H1 (cell line): ENCODE results near the gene MRPL36. TPM values are rescaled to one million over a fixed set of nuclear protein-coding genes. Genes with fewer than 3 reads are reported as not detected.

Experiments
- CTCF ChIA-PET: fragments of 300-600 bp; sonication (Branson Sonifier 250); formaldehyde crosslinking; loops from one replicate; lab custom pipeline; 2021; ENCODE audit not compliant: partially characterized antibody; lab: Charles Lee
- POLR2A ChIA-PET: fragments of 300-600 bp; sonication (Branson Sonifier 250); formaldehyde crosslinking; loops from one replicate; lab custom pipeline; 2021; ENCODE audit warnings: inconsistent platforms; ENCODE audit not compliant: partially characterized antibody; lab: Charles Lee
- DNase-seq, 2 experiments: peaks; one replicate each; pipeline versions ENCODE4 v3.0.0 to v3.0.0-alpha.2; 2010 to 2022; ENCODE audit warnings: low spot score in 2 of 2, low read depth in 1 of 2, mixed read lengths in 1 of 2
- FAIRE-seq: peaks from 2 replicates; lab custom pipeline; 2011; peaks lifted over from hg19 to GRCh38; lab: Jason Lieb, UNC
- H2AFZ ChIP-seq: 2 replicates; pipeline ENCODE4 v1.8.1; 2012; ENCODE audit warnings: low read length, inconsistent platforms
- H2AK5ac ChIP-seq: 2 replicates; pipeline ENCODE4 v1.6.1; 2013; ENCODE audit warnings: low read depth, low read length
- H2BK120ac ChIP-seq: replicated peaks from 2 replicates; pipeline ENCODE3; 2013; ENCODE audit warnings: low read depth, low read length, inconsistent platforms
- H2BK12ac ChIP-seq: 2 replicates; pipeline ENCODE4 v1.6.1; 2013; ENCODE audit warnings: low read depth, low read length
- H2BK15ac ChIP-seq: 2 replicates; pipeline ENCODE4 v1.6.1; 2013; ENCODE audit warnings: low read length
- H2BK20ac ChIP-seq: 2 replicates; pipeline ENCODE4 v1.6.1; 2013; ENCODE audit warnings: low read length
- H2BK5ac ChIP-seq: 2 replicates; pipeline ENCODE4 v1.6.1; 2013; ENCODE audit warnings: low read depth, low read length
- H3K14ac ChIP-seq: 2 replicates; pipeline ENCODE4 v1.6.1; 2013; ENCODE audit warnings: inconsistent platforms; ENCODE audit not compliant: insufficient read length
- H3K18ac ChIP-seq: 2 replicates; pipeline ENCODE4 v1.6.1; 2013; ENCODE audit warnings: low read length; ENCODE audit errors: extremely low read depth
- H3K23ac ChIP-seq: 2 replicates; pipeline ENCODE4 v1.6.1; 2013; ENCODE audit warnings: inconsistent platforms; ENCODE audit not compliant: insufficient read length
- H3K23me2 ChIP-seq: 2 replicates; pipeline ENCODE4 v1.6.1; 2013; ENCODE audit warnings: low read depth, low read length
- H3K27ac ChIP-seq: 2 replicates; pipeline ENCODE4 v1.6.1; 2011; ENCODE audit warnings: low read depth, low read length, inconsistent platforms
- H3K27me3 ChIP-seq, 4 experiments: replicated peaks in 1 of 4; 1 replicate in 1 of 4; 2 replicates in 3 of 4; pipeline versions ENCODE4 v1.6.1 to v1.8.1; 2011 to 2013; ENCODE audit warnings: low read length in 3 of 4, mild to moderate bottlenecking in 3 of 4, inconsistent platforms in 2 of 4, mixed read lengths in 2 of 4, moderate library complexity in 1 of 4; ENCODE audit not compliant: control insufficient read depth in 3 of 4, insufficient read depth in 3 of 4; ENCODE audit errors: extremely low read depth in 1 of 4
- H3K36me3 ChIP-seq, 4 experiments: 2 replicates each; pipeline versions ENCODE4 v1.6.1 to v1.8.1; 2011 to 2013; ENCODE audit warnings: mild to moderate bottlenecking in 4 of 4, low read length in 3 of 4, moderate library complexity in 2 of 4, control low read depth in 1 of 4, inconsistent platforms in 1 of 4; ENCODE audit not compliant: insufficient read depth in 4 of 4, control insufficient read depth in 2 of 4
- H3K4ac ChIP-seq: replicated peaks from 2 replicates; pipeline ENCODE3; 2013; ENCODE audit warnings: low read length, low read depth, mixed read lengths, inconsistent platforms; ENCODE audit not compliant: insufficient read length
- H3K4me1 ChIP-seq, 4 experiments: replicated peaks in 1 of 4; 1 replicate in 1 of 4; 2 replicates in 3 of 4; pipeline versions ENCODE4 v1.6.1 to v1.8.1; 2011 to 2013; ENCODE audit warnings: low read length in 3 of 4, inconsistent platforms in 2 of 4, mixed read lengths in 1 of 4; ENCODE audit not compliant: insufficient read depth in 4 of 4, control insufficient read depth in 3 of 4
- H3K4me2 ChIP-seq, 2 experiments: 2 replicates each; pipeline versions ENCODE4 v1.6.1 to v1.8.1; 2011 to 2013; ENCODE audit warnings: low read depth in 2 of 2, low read length in 2 of 2, control low read depth in 1 of 2, inconsistent platforms in 1 of 2, mild to moderate bottlenecking in 1 of 2; ENCODE audit not compliant: insufficient read depth in 1 of 2
- H3K4me3 ChIP-seq, 4 experiments: fragments of 200-600, 300-600 bp in 1 of 4; sonication (generic), shearing (Covaris generic), sonication (Bioruptor Twin) in 1 of 4; 2 replicates each; pipeline versions ENCODE4 v1.5.1 to v1.8.1; 2011 to 2016; ENCODE audit warnings: low read length in 4 of 4, low read depth in 3 of 4, control low read depth in 2 of 4, inconsistent platforms in 2 of 4, mild to moderate bottlenecking in 2 of 4, mixed read lengths in 1 of 4, moderate library complexity in 1 of 4; ENCODE audit not compliant: insufficient read depth in 2 of 4; ENCODE audit errors: extremely low read depth in 1 of 4
- H3K56ac ChIP-seq: replicated peaks from 2 replicates; pipeline ENCODE3; 2013; ENCODE audit warnings: low read depth, mild to moderate bottlenecking, mixed read lengths, low read length, inconsistent platforms; ENCODE audit not compliant: insufficient read length
- H3K79me1 ChIP-seq: 2 replicates; pipeline ENCODE4 v1.6.1; 2013; ENCODE audit warnings: low read depth, low read length, control low read depth
- H3K79me2 ChIP-seq, 2 experiments: 2 replicates each; pipeline versions ENCODE4 v1.6.1 to v1.8.1; 2012 to 2013; ENCODE audit warnings: low read length in 2 of 2, mild to moderate bottlenecking in 2 of 2, inconsistent platforms in 1 of 2; ENCODE audit not compliant: insufficient read depth in 2 of 2, control insufficient read depth in 1 of 2
- H3K9ac ChIP-seq, 4 experiments: replicated peaks in 1 of 4; 1 replicate in 1 of 4; 2 replicates in 3 of 4; pipeline versions ENCODE4 v1.6.1 to v1.8.1; 2011 to 2013; ENCODE audit warnings: low read depth in 3 of 4, low read length in 3 of 4, control low read depth in 2 of 4, mild to moderate bottlenecking in 2 of 4, moderate library complexity in 2 of 4, inconsistent platforms in 1 of 4; ENCODE audit errors: extremely low read depth in 1 of 4
- H3K9me3 ChIP-seq, 2 experiments: 2 replicates each; pipeline versions ENCODE4 v1.6.1 to v1.8.1; 2012 to 2013; ENCODE audit warnings: mild to moderate bottlenecking in 2 of 2, moderate library complexity in 2 of 2, control low read depth in 1 of 2, inconsistent platforms in 1 of 2, low read depth in 1 of 2, low read length in 1 of 2, mixed read lengths in 1 of 2; ENCODE audit not compliant: insufficient read depth in 2 of 2
- H4K20me1 ChIP-seq, 2 experiments: replicated peaks in 1 of 2; 2 replicates each; pipeline versions ENCODE3 to v1.8.1; 2011 to 2013; ENCODE audit warnings: inconsistent platforms in 2 of 2, low read length in 2 of 2, mild to moderate bottlenecking in 1 of 2; ENCODE audit not compliant: insufficient read depth in 2 of 2, control insufficient read depth in 1 of 2
- H4K5ac ChIP-seq: 2 replicates; pipeline ENCODE4 v1.6.1; 2013; ENCODE audit warnings: low read length, low read depth, mixed read lengths, inconsistent platforms; ENCODE audit not compliant: insufficient read length
- H4K8ac ChIP-seq: 2 replicates; pipeline ENCODE4 v1.8.0; 2013; ENCODE audit warnings: mild to moderate bottlenecking, moderate library complexity, low read length, inconsistent platforms; ENCODE audit not compliant: insufficient read depth; ENCODE audit errors: extremely low read depth
- H4K91ac ChIP-seq: replicated peaks from 2 replicates; pipeline ENCODE3; 2013; ENCODE audit warnings: low read length, mixed read lengths, inconsistent platforms; ENCODE audit not compliant: insufficient read length
- BRCA1 ChIP-seq: IDR thresholded peaks from 2 replicates; pipeline ENCODE4 v1.6.1; 2012; ENCODE audit warnings: low read depth, low read length, improper control_type of control experiment
- CREB1 ChIP-seq: IDR thresholded peaks from 2 replicates; pipeline ENCODE4 v1.6.1; 2012; ENCODE audit warnings: inconsistent platforms
- CTBP2 ChIP-seq: IDR thresholded peaks from 2 replicates; pipeline ENCODE4 v1.7.0; 2011; ENCODE audit warnings: borderline replicate concordance, mild to moderate bottlenecking, moderate library complexity, mixed read lengths, low read length; ENCODE audit not compliant: insufficient read depth, insufficient read length
- KDM1A ChIP-seq: fragments of 200-600, 300-600 bp; sonication (generic); IDR thresholded peaks from 2 replicates; pipeline ENCODE4 v1.7.1; 2016; ENCODE audit warnings: mild to moderate bottlenecking, low read length, borderline replicate concordance
- KDM5A ChIP-seq: fragments of 200-600 bp; IDR thresholded peaks from 2 replicates; pipeline ENCODE4 v1.7.1; 2012; ENCODE audit warnings: mild to moderate bottlenecking, low read length, inconsistent platforms, mixed read lengths
- NANOG ChIP-seq: IDR thresholded peaks from 2 replicates; pipeline ENCODE4 v1.6.1; 2011; ENCODE audit warnings: low read length, low read depth, mild to moderate bottlenecking, inconsistent platforms; ENCODE audit not compliant: insufficient read depth, poor library complexity, severe bottlenecking
- SIN3A ChIP-seq, 2 experiments: IDR thresholded peaks in 1 of 2; conservative IDR thresholded peaks in 1 of 2; 2 replicates each; pipeline ENCODE4 v1.6.1; 2011 to 2012; ENCODE audit warnings: low read length in 2 of 2, improper control_type of control experiment in 1 of 2, low read depth in 1 of 2, mild to moderate bottlenecking in 1 of 2
- SUZ12 ChIP-seq: fragments of 200-600 bp; sonication (generic); IDR thresholded peaks from 2 replicates; pipeline ENCODE4 v1.6.1; 2012; ENCODE audit warnings: mild to moderate bottlenecking, inconsistent platforms, low read length, moderate library complexity, mixed read lengths
- TAF7 ChIP-seq: optimal IDR thresholded peaks from 2 replicates; pipeline ENCODE3; 2011; ENCODE audit warnings: low read depth, mild to moderate bottlenecking, inconsistent platforms, low read length, moderate library complexity, borderline replicate concordance
- TEAD4 ChIP-seq: IDR thresholded peaks from 2 replicates; pipeline ENCODE4 v1.6.1; 2012; ENCODE audit warnings: low read depth, low read length, inconsistent platforms, mixed read lengths
- WGBS, 2 experiments: shearing (Covaris generic) in 1 of 2; methylation state at CpG; one replicate each; pipeline versions ENCODE4 v1.1.6 to v1.1.7; 2013 to 2015; ENCODE audit warnings: low lambda C conversion rate in 2 of 2, mixed read lengths in 2 of 2, inconsistent platforms in 1 of 2, low coverage in 1 of 2, missing lambda C conversion rate in 1 of 2; ENCODE audit not compliant: insufficient replicate concordance in 2 of 2, insufficient coverage in 1 of 2, insufficient read length in 1 of 2; ENCODE audit errors: extremely low coverage in 1 of 2, missing lambda C conversion rate in 1 of 2; 5-methylcytosine and 5-hydroxymethylcytosine counted together
- polyA plus RNA-seq, 7 experiments: library from polyadenylated mRNA; depleted of rRNA in 3 of 7; stranded (reverse) in 5 of 7; unstranded in 2 of 7; fragments of >200 nt in 5 of 7; fragments of 200-250 nt in 2 of 7; gene quantifications; 1 replicate in 5 of 7; 2 replicates in 1 of 7; 4 replicates in 1 of 7; pipeline versions ENCODE4 v1.2.1 to v1.2.3, GENCODE V29; 2011 to 2013; ENCODE audit warnings: missing spikeins in 2 of 7, mixed read lengths in 2 of 7
- total RNA-seq: library from RNA; stranded (reverse); fragmentation: NEBNext Ultra II Directional; extraction: Animal tissue kit (Norgen Biotek cat#: 25700); gene quantifications from 2 replicates; pipeline ENCODE4 v1.2.1, GENCODE V29; 2021
- TF ChIP-seq, protein P1 (sequence below), 3 experiments: IDR thresholded peaks; 1 replicate in 2 of 3; 2 replicates in 1 of 3; pipeline versions ENCODE4 v1.5.1 to v1.6.1; 2011; ENCODE audit warnings: low read length in 3 of 3, mild to moderate bottlenecking in 3 of 3, inconsistent platforms in 2 of 3, low read depth in 1 of 3, moderate library complexity in 1 of 3; ENCODE audit not compliant: insufficient read depth in 1 of 3; ENCODE audit errors: control extremely low read depth in 1 of 3

Gene MRPL36
- total and polyA plus RNA-seq, 2 of the 8 experiments (the other 6 are each of a cell fraction or from before 2014, with no cell fraction given): 56.3 to 81.5 TPM

DNA sequence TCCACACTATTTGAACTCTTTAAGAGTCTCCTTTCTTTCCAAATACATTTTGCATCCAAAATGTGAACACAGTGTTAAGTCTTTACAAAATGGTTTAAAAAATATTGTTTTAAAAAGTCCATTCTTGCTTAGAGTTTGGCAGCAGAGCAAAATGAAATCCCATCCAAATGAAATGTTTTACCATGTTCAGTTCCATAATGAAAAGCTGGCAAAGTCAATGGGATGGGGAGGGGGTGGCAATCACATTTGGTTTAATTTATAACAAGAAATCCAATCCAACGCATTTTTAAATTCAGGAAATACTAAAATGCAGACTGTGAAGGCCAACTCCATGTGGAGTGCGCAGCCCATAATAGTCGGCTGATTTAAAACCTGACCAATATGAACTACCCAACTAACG lies 39.4 kb downstream of the MRPL36 start:
- Histone ChIP-seq H3K56ac (no peak overlapping the region), H3K9ac (no peak overlapping the region), H2BK20ac (no peak overlapping the region), H3K4me2 (no peak overlapping the region), H2BK12ac (no peak overlapping the region), H3K79me1 (no peaks in the 10 kb centered on the region), H3K23ac (no peak overlapping the region), H4K20me1 (no peaks in the 10 kb centered on the region), H3K27ac (no peak overlapping the region), H3K4ac (no peak overlapping the region), H2AFZ (no peak overlapping the region), H3K27me3 (no peaks in the 10 kb centered on the region; a peak in 1 of 7 replicates), H2AK5ac (no peak overlapping the region), H3K14ac (no peak overlapping the region), H4K91ac (no peak overlapping the region), H3K4me1 (peaks cover 0 to 11% (median 0%) of the 10 kb centered on the region in 4 experiments; a peak in 5 of 7 replicates), H3K9me3 (peaks cover 0 to 3% of the 10 kb centered on the region in 2 experiments; a peak in 1 of 4 replicates), H3K23me2 (no peaks in the 10 kb centered on the region), H3K4me3 (no peak overlapping the region), H4K8ac (no peak overlapping the region), H2BK120ac (no peak overlapping the region), H3K18ac (no peak overlapping the region), H4K5ac (no peak overlapping the region), H2BK15ac (no peak overlapping the region), H3K79me2 (no peaks in the 10 kb centered on the region), H3K36me3 (no peaks in the 10 kb centered on the region), H2BK5ac (no peak overlapping the region)
- DNase-seq: no peak
- WGBS, 2 experiments: 97% methylated on average over 4 of the region's 4 CpGs; no CpG with 5 or more reads in 1 of the 2 experiments
- ChIA-PET POLR2A (no interaction called here), CTCF (interaction anchor here (2.7 kb wide), 1 partner anchor 23 kb away, joined by 11 read pairs; no protein-coding TSS in a partner anchor)
- FAIRE-seq: no peak
- TF ChIP-seq, protein P1, sequence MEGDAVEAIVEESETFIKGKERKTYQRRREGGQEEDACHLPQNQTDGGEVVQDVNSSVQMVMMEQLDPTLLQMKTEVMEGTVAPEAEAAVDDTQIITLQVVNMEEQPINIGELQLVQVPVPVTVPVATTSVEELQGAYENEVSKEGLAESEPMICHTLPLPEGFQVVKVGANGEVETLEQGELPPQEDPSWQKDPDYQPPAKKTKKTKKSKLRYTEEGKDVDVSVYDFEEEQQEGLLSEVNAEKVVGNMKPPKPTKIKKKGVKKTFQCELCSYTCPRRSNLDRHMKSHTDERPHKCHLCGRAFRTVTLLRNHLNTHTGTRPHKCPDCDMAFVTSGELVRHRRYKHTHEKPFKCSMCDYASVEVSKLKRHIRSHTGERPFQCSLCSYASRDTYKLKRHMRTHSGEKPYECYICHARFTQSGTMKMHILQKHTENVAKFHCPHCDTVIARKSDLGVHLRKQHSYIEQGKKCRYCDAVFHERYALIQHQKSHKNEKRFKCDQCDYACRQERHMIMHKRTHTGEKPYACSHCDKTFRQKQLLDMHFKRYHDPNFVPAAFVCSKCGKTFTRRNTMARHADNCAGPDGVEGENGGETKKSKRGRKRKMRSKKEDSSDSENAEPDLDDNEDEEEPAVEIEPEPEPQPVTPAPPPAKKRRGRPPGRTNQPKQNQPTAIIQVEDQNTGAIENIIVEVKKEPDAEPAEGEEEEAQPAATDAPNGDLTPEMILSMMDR (IDR thresholded peaks at IDR 0.05; ENCODE audit: control extremely low read depth in 1 of 3, insufficient read depth in 1 of 3, low read depth in 1 of 3, low read length in 3 of 3): no peak
- no peak for TF ChIP-seq KDM5A
- TF ChIP-seq TEAD4: no peak
- TF ChIP-seq SIN3A (conservative IDR thresholded peaks at IDR 0.05 in 1 of 2, IDR thresholded peaks at IDR 0.05 in 1 of 2; ENCODE audit: low read depth in 1 of 2, low read length in 2 of 2): no peak
- TF ChIP-seq TAF7: no peak
- TF ChIP-seq CTBP2: no peak
- TF ChIP-seq NANOG: no peak
- no peak for TF ChIP-seq KDM1A
- TF ChIP-seq SUZ12: no peak
- no peak for TF ChIP-seq BRCA1
- no peak for TF ChIP-seq CREB1
